H1 (cell line): ENCODE results near the gene CCNG1. TPM values are rescaled to one million over a fixed set of nuclear protein-coding genes. Genes with fewer than 3 reads are reported as not detected.

Experiments
- CTCF ChIA-PET: fragments of 300-600 bp; sonication (Branson Sonifier 250); formaldehyde crosslinking; loops from one replicate; lab custom pipeline; 2021; ENCODE audit not compliant: partially characterized antibody; lab: Charles Lee
- POLR2A ChIA-PET: fragments of 300-600 bp; sonication (Branson Sonifier 250); formaldehyde crosslinking; loops from one replicate; lab custom pipeline; 2021; ENCODE audit warnings: inconsistent platforms; ENCODE audit not compliant: partially characterized antibody; lab: Charles Lee
- DNase-seq, 2 experiments: peaks; one replicate each; pipeline versions ENCODE4 v3.0.0 to v3.0.0-alpha.2; 2010 to 2022; ENCODE audit warnings: low spot score in 2 of 2, low read depth in 1 of 2, mixed read lengths in 1 of 2
- FAIRE-seq: peaks from 2 replicates; lab custom pipeline; 2011; peaks lifted over from hg19 to GRCh38; lab: Jason Lieb, UNC
- H2AFZ ChIP-seq: 2 replicates; pipeline ENCODE4 v1.8.1; 2012; ENCODE audit warnings: low read length, inconsistent platforms
- H2AK5ac ChIP-seq: 2 replicates; pipeline ENCODE4 v1.6.1; 2013; ENCODE audit warnings: low read depth, low read length
- H2BK120ac ChIP-seq: replicated peaks from 2 replicates; pipeline ENCODE3; 2013; ENCODE audit warnings: low read depth, low read length, inconsistent platforms
- H2BK12ac ChIP-seq: 2 replicates; pipeline ENCODE4 v1.6.1; 2013; ENCODE audit warnings: low read depth, low read length
- H2BK15ac ChIP-seq: 2 replicates; pipeline ENCODE4 v1.6.1; 2013; ENCODE audit warnings: low read length
- H2BK20ac ChIP-seq: 2 replicates; pipeline ENCODE4 v1.6.1; 2013; ENCODE audit warnings: low read length
- H2BK5ac ChIP-seq: 2 replicates; pipeline ENCODE4 v1.6.1; 2013; ENCODE audit warnings: low read depth, low read length
- H3K14ac ChIP-seq: 2 replicates; pipeline ENCODE4 v1.6.1; 2013; ENCODE audit warnings: inconsistent platforms; ENCODE audit not compliant: insufficient read length
- H3K18ac ChIP-seq: 2 replicates; pipeline ENCODE4 v1.6.1; 2013; ENCODE audit warnings: low read length; ENCODE audit errors: extremely low read depth
- H3K23ac ChIP-seq: 2 replicates; pipeline ENCODE4 v1.6.1; 2013; ENCODE audit warnings: inconsistent platforms; ENCODE audit not compliant: insufficient read length
- H3K23me2 ChIP-seq: 2 replicates; pipeline ENCODE4 v1.6.1; 2013; ENCODE audit warnings: low read depth, low read length
- H3K27ac ChIP-seq: 2 replicates; pipeline ENCODE4 v1.6.1; 2011; ENCODE audit warnings: low read depth, low read length, inconsistent platforms
- H3K27me3 ChIP-seq, 4 experiments: replicated peaks in 1 of 4; 1 replicate in 1 of 4; 2 replicates in 3 of 4; pipeline versions ENCODE4 v1.6.1 to v1.8.1; 2011 to 2013; ENCODE audit warnings: low read length in 3 of 4, mild to moderate bottlenecking in 3 of 4, inconsistent platforms in 2 of 4, mixed read lengths in 2 of 4, moderate library complexity in 1 of 4; ENCODE audit not compliant: control insufficient read depth in 3 of 4, insufficient read depth in 3 of 4; ENCODE audit errors: extremely low read depth in 1 of 4
- H3K36me3 ChIP-seq, 4 experiments: 2 replicates each; pipeline versions ENCODE4 v1.6.1 to v1.8.1; 2011 to 2013; ENCODE audit warnings: mild to moderate bottlenecking in 4 of 4, low read length in 3 of 4, moderate library complexity in 2 of 4, control low read depth in 1 of 4, inconsistent platforms in 1 of 4; ENCODE audit not compliant: insufficient read depth in 4 of 4, control insufficient read depth in 2 of 4
- H3K4ac ChIP-seq: replicated peaks from 2 replicates; pipeline ENCODE3; 2013; ENCODE audit warnings: low read length, low read depth, mixed read lengths, inconsistent platforms; ENCODE audit not compliant: insufficient read length
- H3K4me1 ChIP-seq, 4 experiments: replicated peaks in 1 of 4; 1 replicate in 1 of 4; 2 replicates in 3 of 4; pipeline versions ENCODE4 v1.6.1 to v1.8.1; 2011 to 2013; ENCODE audit warnings: low read length in 3 of 4, inconsistent platforms in 2 of 4, mixed read lengths in 1 of 4; ENCODE audit not compliant: insufficient read depth in 4 of 4, control insufficient read depth in 3 of 4
- H3K4me2 ChIP-seq, 2 experiments: 2 replicates each; pipeline versions ENCODE4 v1.6.1 to v1.8.1; 2011 to 2013; ENCODE audit warnings: low read depth in 2 of 2, low read length in 2 of 2, control low read depth in 1 of 2, inconsistent platforms in 1 of 2, mild to moderate bottlenecking in 1 of 2; ENCODE audit not compliant: insufficient read depth in 1 of 2
- H3K4me3 ChIP-seq, 4 experiments: fragments of 200-600, 300-600 bp in 1 of 4; sonication (generic), shearing (Covaris generic), sonication (Bioruptor Twin) in 1 of 4; 2 replicates each; pipeline versions ENCODE4 v1.5.1 to v1.8.1; 2011 to 2016; ENCODE audit warnings: low read length in 4 of 4, low read depth in 3 of 4, control low read depth in 2 of 4, inconsistent platforms in 2 of 4, mild to moderate bottlenecking in 2 of 4, mixed read lengths in 1 of 4, moderate library complexity in 1 of 4; ENCODE audit not compliant: insufficient read depth in 2 of 4; ENCODE audit errors: extremely low read depth in 1 of 4
- H3K56ac ChIP-seq: replicated peaks from 2 replicates; pipeline ENCODE3; 2013; ENCODE audit warnings: low read depth, mild to moderate bottlenecking, mixed read lengths, low read length, inconsistent platforms; ENCODE audit not compliant: insufficient read length
- H3K79me1 ChIP-seq: 2 replicates; pipeline ENCODE4 v1.6.1; 2013; ENCODE audit warnings: low read depth, low read length, control low read depth
- H3K79me2 ChIP-seq, 2 experiments: 2 replicates each; pipeline versions ENCODE4 v1.6.1 to v1.8.1; 2012 to 2013; ENCODE audit warnings: low read length in 2 of 2, mild to moderate bottlenecking in 2 of 2, inconsistent platforms in 1 of 2; ENCODE audit not compliant: insufficient read depth in 2 of 2, control insufficient read depth in 1 of 2
- H3K9ac ChIP-seq, 4 experiments: replicated peaks in 1 of 4; 1 replicate in 1 of 4; 2 replicates in 3 of 4; pipeline versions ENCODE4 v1.6.1 to v1.8.1; 2011 to 2013; ENCODE audit warnings: low read depth in 3 of 4, low read length in 3 of 4, control low read depth in 2 of 4, mild to moderate bottlenecking in 2 of 4, moderate library complexity in 2 of 4, inconsistent platforms in 1 of 4; ENCODE audit errors: extremely low read depth in 1 of 4
- H3K9me3 ChIP-seq, 2 experiments: 2 replicates each; pipeline versions ENCODE4 v1.6.1 to v1.8.1; 2012 to 2013; ENCODE audit warnings: mild to moderate bottlenecking in 2 of 2, moderate library complexity in 2 of 2, control low read depth in 1 of 2, inconsistent platforms in 1 of 2, low read depth in 1 of 2, low read length in 1 of 2, mixed read lengths in 1 of 2; ENCODE audit not compliant: insufficient read depth in 2 of 2
- H4K20me1 ChIP-seq, 2 experiments: replicated peaks in 1 of 2; 2 replicates each; pipeline versions ENCODE3 to v1.8.1; 2011 to 2013; ENCODE audit warnings: inconsistent platforms in 2 of 2, low read length in 2 of 2, mild to moderate bottlenecking in 1 of 2; ENCODE audit not compliant: insufficient read depth in 2 of 2, control insufficient read depth in 1 of 2
- H4K5ac ChIP-seq: 2 replicates; pipeline ENCODE4 v1.6.1; 2013; ENCODE audit warnings: low read length, low read depth, mixed read lengths, inconsistent platforms; ENCODE audit not compliant: insufficient read length
- H4K8ac ChIP-seq: 2 replicates; pipeline ENCODE4 v1.8.0; 2013; ENCODE audit warnings: mild to moderate bottlenecking, moderate library complexity, low read length, inconsistent platforms; ENCODE audit not compliant: insufficient read depth; ENCODE audit errors: extremely low read depth
- H4K91ac ChIP-seq: replicated peaks from 2 replicates; pipeline ENCODE3; 2013; ENCODE audit warnings: low read length, mixed read lengths, inconsistent platforms; ENCODE audit not compliant: insufficient read length
- CBX8 ChIP-seq: fragments of 300-800, 300-1000 bp; sonication (generic); IDR thresholded peaks from 2 replicates; pipeline ENCODE4 v1.7.1; 2016; ENCODE audit warnings: low read depth, low read length, borderline replicate concordance
- HDAC2 ChIP-seq, 2 experiments: fragments of 300-600 bp in 1 of 2; sonication (generic) in 1 of 2; IDR thresholded peaks; 2 replicates each; pipeline ENCODE4 v1.6.1; 2011 to 2012; ENCODE audit warnings: low read depth in 2 of 2, low read length in 2 of 2, mild to moderate bottlenecking in 2 of 2, moderate library complexity in 2 of 2, borderline replicate concordance in 1 of 2, inconsistent platforms in 1 of 2
- SIN3A ChIP-seq, 2 experiments: IDR thresholded peaks in 1 of 2; conservative IDR thresholded peaks in 1 of 2; 2 replicates each; pipeline ENCODE4 v1.6.1; 2011 to 2012; ENCODE audit warnings: low read length in 2 of 2, improper control_type of control experiment in 1 of 2, low read depth in 1 of 2, mild to moderate bottlenecking in 1 of 2
- WGBS, 2 experiments: shearing (Covaris generic) in 1 of 2; methylation state at CpG; one replicate each; pipeline versions ENCODE4 v1.1.6 to v1.1.7; 2013 to 2015; ENCODE audit warnings: low lambda C conversion rate in 2 of 2, mixed read lengths in 2 of 2, inconsistent platforms in 1 of 2, low coverage in 1 of 2, missing lambda C conversion rate in 1 of 2; ENCODE audit not compliant: insufficient replicate concordance in 2 of 2, insufficient coverage in 1 of 2, insufficient read length in 1 of 2; ENCODE audit errors: extremely low coverage in 1 of 2, missing lambda C conversion rate in 1 of 2; 5-methylcytosine and 5-hydroxymethylcytosine counted together
- polyA plus RNA-seq, 7 experiments: library from polyadenylated mRNA; depleted of rRNA in 3 of 7; stranded (reverse) in 5 of 7; unstranded in 2 of 7; fragments of >200 nt in 5 of 7; fragments of 200-250 nt in 2 of 7; gene quantifications; 1 replicate in 5 of 7; 2 replicates in 1 of 7; 4 replicates in 1 of 7; pipeline versions ENCODE4 v1.2.1 to v1.2.3, GENCODE V29; 2011 to 2013; ENCODE audit warnings: missing spikeins in 2 of 7, mixed read lengths in 2 of 7
- total RNA-seq: library from RNA; stranded (reverse); fragmentation: NEBNext Ultra II Directional; extraction: Animal tissue kit (Norgen Biotek cat#: 25700); gene quantifications from 2 replicates; pipeline ENCODE4 v1.2.1, GENCODE V29; 2021

Gene CCNG1
- total and polyA plus RNA-seq, 2 of the 8 experiments (the other 6 are each of a cell fraction or from before 2014, with no cell fraction given): 165 to 369 TPM

DNA sequence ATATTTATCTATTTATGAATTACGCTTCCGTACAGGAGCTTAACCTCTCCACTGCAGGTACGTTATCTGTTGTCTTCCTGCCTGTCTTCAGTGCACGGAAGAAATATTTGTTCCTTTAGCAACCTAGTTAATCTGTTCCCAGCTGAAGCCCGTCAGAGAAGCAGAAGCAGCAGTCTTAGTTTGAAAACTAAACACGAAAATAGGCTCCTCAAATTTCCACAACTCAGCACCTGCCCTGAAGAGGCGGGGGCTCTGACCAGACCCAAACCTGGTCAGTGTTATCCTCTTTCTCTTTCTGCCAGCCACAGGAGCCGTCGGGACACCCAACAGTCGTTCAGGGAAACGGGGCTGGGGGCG, 22.0 kb downstream of the CCNG1 start:
- peak overlapping the region; percentile 97 for H3K56ac ChIP-seq
- DNase-seq: no peak
- no peaks in the 10 kb centered on the region for H3K9me3 ChIP-seq
- no peak for FAIRE-seq
- peak overlapping the region; percentile 82 for H3K4ac ChIP-seq
- H3K36me3 ChIP-seq: peaks cover 2 to 23% (median 8%) of the 10 kb centered on the region in 4 experiments; a peak in 4 of 8 replicates
- H3K18ac ChIP-seq: peak overlapping the region; percentile 60; the same call in 1 of the 2 replicates
- no peak overlapping the region for H2BK15ac ChIP-seq
- H2BK120ac ChIP-seq: no peak overlapping the region
- H3K79me2 ChIP-seq: peaks cover 5 to 48% of the 10 kb centered on the region in 2 experiments; a peak in 3 of 4 replicates
- no peak overlapping the region for H2BK20ac ChIP-seq
- peaks cover 6% of the 10 kb centered on the region for H3K23me2 ChIP-seq
- H3K23ac ChIP-seq: no peak overlapping the region
- H3K4me1 ChIP-seq: peaks cover 0 to 7% (median 2%) of the 10 kb centered on the region in 4 experiments; a peak in 4 of 7 replicates
- peak overlapping the region; percentile 63 to 97 (median 96) for H3K9ac ChIP-seq
- H3K79me1 ChIP-seq: no peaks in the 10 kb centered on the region; the same call in 1 of the 2 replicates
- H4K20me1 ChIP-seq: no peaks in the 10 kb centered on the region
- peak overlapping the region; percentile 91 for H2BK5ac ChIP-seq
- peak overlapping the region; percentile 64 to 79 for H3K4me2 ChIP-seq
- peak overlapping the region; percentile 99 for H3K27ac ChIP-seq
- peak overlapping the region; percentile 96 for H4K5ac ChIP-seq
- H2AK5ac ChIP-seq: no peak overlapping the region
- H4K8ac ChIP-seq: peak overlapping the region; percentile 98; the same call in 1 of the 2 replicates
- no peaks in the 10 kb centered on the region for H3K27me3 ChIP-seq
- no peak overlapping the region; the same call in 1 of the 2 replicates for H2BK12ac ChIP-seq
- POLR2A ChIA-PET: interaction anchor here (1.2 to 9.6 kb wide), 12 partner anchors 10 to 74 kb away, joined by 3 to 189 read pairs (median 12); partner anchors contain the start of genes CCNG1 and MAT2B
- peak overlapping the region; percentile 61 to 84 (median 74) for H3K4me3 ChIP-seq
- WGBS, 2 experiments: 1% methylated on average over 12 of the region's 12 CpGs; no CpG with 5 or more reads in 1 of the 2 experiments
- H4K91ac ChIP-seq: peak overlapping the region; percentile 52
- TF ChIP-seq CBX8: no peak
- TF ChIP-seq SIN3A (conservative IDR thresholded peaks at IDR 0.05 in 1 of 2, IDR thresholded peaks at IDR 0.05 in 1 of 2; ENCODE audit: low read depth in 1 of 2, low read length in 2 of 2): peak in 1 of 2 experiments; percentile 41; a peak in 2 of 4 replicates
- TF ChIP-seq HDAC2 (IDR thresholded peaks at IDR 0.05; ENCODE audit: borderline replicate concordance in 1 of 2, low read depth in 2 of 2, low read length in 2 of 2): 0 out of 4 replicates have a peak, but pooled peaks of 1 of the 2 experiments have one; percentile 16
- CTCF ChIA-PET: interaction anchor here (1.4 to 1.9 kb wide), 3 partner anchors 21 to 44 kb away, joined by 3 to 8 read pairs (median 8); no protein-coding TSS in a partner anchor
- H3K14ac ChIP-seq: no peak overlapping the region
- 0 out of 2 replicates have a peak overlapping the region, but pooled peaks have one; percentile 0 for H2AFZ ChIP-seq
